Amygdala (tissue), 56 donors: Measurements from ENCODE around the gene ACBD6.

Source experiments
- DNase-seq, 56 donors: peaks; one replicate each; lab custom pipeline; 2025; lab: John Stamatoyannopoulos, UW

Gene ACBD6

DNA sequence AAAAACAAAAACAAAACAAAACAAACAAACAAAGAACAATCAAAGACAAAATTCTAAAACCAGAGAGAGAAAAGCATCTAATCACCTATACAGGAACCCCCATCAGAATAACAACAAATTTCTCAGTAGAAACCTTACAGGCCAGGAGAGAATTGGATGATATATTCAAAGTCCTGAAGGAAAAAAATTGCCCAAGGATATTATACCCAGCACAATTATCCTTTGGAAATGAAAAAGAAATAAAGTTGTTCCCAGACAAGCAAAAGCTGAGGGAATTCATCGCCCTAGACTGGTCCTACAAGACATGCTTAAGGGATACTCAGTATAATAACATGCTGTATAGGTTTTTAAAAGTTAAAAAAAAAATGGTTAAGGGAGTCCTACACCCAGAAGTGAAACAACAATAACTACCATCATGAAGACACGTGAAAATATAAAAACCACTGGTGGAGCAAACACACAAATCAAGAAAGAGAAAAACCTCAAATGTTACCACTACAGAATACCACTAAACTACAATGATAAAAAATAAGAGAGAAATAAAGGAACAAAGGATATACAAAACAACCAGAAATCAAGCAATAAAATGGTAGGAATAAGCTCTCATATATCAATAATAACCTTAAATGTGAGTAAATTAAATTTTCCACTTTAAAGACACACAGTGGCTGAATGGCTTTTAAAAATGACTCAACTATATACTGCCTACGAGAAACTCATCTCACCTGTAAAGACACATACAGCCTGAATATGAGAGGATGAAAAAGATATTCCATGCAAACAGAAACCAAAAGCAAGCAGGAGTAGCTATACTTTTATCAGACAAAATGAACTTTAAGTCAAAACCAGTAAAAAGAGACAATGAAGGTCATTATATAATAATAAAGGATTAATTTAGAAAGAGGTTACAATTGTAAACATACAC is 121.9 kb downstream of the ACBD6 start:
- DNase-seq, result no peak

DNA sequence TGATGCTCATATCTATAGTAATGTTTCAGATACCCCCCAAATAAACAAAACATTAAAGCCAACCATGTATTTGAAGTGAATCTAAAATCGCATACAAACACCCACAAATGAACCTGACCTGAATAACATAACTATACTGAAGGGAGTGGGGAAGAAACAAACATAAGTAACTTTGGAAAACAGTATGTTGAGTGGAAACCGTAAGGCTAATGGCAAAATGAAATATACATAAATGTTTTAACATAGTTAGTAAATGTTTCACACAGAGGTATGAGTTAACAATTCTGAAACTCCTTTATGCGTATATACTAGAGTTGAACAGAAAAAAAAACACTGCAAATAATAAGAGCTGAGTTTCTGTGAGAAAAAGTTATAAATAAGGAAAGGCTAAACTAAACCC is 125.6 kb downstream of the ACBD6 start:
- no peak for DNase-seq

DNA sequence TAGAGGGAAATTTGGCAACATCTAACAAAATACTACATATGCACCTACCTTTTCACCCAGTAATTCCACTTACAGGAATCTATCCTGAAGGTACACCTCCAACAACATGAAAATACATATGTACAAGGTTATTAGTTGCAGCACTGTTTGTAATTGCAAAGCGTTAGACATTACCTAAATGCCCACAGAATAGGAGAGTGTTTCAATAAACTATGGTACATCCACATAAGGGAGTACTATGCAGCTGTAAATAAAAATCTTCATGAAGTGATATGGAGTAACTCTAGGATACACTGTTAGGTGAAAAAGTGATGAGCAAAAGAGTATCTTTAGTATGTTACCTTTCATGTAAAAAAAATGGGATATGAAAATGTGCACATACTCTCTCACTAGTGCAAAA is 126.1 kb downstream of the ACBD6 start:
- DNase-seq, result no peak

DNA sequence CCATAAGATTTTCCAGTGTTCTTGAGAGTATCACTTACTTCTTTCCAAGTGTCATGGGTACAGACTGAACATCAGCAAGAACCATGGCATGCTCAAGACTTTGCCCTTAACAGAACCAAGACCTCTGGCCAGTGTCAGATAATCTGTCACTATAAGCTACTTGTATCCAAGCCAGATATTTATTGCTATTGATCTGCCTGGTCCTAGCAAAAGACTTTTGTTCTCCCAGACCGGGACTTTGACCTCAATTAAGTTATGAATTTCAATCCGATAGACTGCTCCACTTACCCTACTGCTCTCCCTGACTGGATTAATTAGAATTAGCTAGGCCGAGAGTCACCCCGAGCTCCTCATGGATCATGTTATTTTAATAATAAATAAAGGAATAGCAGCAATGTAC is 129.6 kb downstream of the ACBD6 start:
- DNase-seq, result no peak

DNA sequence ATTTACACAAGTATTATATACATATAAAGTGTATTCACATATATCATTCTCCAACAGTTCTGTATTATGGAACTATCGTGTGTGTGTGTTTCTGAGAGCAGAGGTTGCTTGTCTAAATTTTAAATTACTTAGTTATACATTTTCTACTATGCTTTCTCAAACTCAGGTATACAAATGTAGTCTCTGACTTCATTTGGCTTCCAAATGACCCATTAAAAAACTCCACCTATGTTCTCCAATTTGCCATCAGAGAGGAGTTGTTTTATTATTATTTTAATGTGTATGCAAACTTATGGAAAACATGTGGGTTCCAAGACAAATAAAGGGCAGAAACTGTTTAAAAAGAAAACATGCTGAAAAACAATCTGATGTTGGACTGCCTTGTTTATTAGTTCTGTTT is 131.8 kb downstream of the ACBD6 start:
- no peak for DNase-seq

DNA sequence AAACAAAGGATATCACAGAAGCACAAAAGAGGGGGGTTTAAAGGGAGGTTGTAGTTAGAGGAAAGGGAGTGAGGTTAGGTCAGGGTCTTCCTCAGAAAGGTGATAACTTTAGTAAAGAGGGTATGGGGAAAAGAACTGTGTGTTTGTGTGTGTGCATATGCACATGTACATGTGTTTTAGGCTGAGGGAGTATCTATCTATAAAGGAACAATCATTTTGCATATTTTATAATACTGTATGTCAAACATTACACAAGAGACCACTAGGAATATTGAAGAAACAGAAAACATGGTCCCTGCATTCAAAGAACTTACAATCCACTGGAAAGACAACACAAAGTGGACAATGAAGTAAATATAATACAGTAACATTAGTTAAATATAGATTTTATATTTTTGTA is 132.2 kb downstream of the ACBD6 start:
- DNase-seq, result no peak

DNA sequence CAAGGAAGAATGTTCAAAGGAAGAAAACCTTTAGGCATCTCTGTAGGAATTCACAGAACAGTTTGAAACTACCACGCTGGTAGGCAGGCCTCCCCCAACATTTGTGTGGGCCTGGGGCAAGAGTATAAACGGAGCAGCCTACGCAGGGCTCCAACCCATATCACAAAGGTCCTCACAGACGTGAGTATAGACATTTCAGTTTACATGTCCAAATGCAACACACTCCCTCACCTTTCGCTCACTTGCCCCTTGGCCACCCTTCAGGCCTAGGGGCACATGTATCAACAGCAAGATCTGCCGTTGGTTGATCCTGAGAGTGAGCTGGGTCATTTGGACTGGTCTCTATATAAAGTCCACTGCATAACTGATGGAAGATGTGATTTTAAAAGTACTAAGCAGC is 133.3 kb downstream of the ACBD6 start:
- DNase-seq, result no peak

DNA sequence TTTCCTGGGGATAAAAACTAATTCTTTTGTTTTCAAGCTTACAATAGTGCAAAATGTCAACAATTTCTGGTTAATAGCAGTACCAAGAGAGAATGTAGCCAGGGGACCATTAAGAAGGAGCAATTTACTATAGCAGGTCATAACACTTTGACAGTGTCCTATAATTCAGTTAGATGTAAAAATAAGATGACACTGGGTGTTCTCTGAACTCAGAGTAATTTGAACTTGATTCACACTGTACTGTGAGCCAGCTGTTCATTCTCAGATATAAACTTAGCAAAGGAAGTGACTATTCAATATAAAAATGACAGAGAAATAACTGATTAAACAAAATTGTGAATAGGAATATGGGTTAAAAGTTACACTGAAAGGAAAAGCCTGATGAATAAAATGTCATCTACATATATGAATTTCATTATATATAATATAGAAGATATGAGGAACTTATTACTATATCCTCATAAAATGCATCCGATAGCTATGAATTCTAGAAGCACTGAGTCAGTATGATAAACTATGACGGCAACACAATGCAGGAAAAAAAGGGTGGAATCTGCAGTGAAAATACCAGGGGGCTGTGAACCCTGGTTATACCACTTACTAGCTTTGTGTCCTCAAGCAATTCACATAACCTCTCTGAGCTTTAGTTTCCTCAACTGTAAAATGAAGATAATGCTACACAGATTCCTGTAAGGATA is 135.9 kb downstream of the ACBD6 start:
- DNase-seq, result no peak

DNA sequence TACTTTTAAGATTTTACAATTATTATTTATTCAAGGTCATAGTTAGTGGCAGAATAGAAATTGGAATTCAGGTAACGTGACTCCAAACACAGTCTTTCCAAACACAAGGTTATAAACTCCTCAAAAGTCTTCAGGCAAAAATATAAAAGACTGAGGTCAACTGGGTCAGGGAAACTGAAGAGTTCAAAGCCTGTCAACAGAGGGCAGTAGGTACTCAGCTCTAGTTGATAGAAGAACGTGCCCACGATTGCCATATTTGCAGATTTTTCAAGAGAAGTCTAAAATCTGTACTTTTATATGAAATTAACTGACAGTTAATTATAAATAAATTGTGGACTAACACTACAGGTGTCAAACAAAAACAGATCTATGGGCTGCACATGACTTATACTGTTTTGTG is 137.3 kb downstream of the ACBD6 start:
- DNase-seq, result no peak

DNA sequence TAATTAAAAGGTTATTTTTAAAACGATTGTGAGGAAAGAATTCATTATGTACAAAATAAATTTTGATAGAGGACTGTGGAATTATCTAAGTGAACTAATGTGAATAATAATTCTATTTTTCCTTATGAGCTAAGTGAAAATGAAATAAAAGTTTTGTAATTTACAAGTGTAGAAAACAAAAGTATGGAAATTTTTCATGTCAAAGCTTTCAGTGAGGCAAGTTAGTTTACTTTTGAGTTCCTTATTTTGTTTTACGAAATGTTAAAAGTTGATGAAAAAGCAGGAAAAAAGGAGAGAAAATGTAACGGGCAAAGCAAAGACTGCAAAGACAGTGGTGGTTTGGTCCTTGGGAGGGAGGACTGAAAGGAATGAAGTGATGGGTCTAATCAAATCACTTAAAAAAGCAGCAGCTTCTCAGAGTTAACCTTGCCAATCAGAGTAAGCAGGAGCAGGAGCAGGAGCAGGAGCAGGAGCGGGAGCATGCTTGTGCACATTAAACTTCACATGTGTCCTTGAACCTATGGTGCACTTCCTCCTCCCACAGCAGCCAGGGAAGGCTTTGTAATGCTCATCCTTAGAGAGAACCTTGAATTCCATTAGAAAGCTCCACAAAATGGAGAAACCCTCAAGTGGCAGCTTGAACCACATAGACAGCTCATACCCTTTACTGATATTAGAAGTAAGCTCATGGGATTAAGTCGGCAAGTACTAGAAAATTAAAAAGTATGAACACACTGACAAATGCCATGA is 139.0 kb downstream of the ACBD6 start:
- no peak for DNase-seq

DNA sequence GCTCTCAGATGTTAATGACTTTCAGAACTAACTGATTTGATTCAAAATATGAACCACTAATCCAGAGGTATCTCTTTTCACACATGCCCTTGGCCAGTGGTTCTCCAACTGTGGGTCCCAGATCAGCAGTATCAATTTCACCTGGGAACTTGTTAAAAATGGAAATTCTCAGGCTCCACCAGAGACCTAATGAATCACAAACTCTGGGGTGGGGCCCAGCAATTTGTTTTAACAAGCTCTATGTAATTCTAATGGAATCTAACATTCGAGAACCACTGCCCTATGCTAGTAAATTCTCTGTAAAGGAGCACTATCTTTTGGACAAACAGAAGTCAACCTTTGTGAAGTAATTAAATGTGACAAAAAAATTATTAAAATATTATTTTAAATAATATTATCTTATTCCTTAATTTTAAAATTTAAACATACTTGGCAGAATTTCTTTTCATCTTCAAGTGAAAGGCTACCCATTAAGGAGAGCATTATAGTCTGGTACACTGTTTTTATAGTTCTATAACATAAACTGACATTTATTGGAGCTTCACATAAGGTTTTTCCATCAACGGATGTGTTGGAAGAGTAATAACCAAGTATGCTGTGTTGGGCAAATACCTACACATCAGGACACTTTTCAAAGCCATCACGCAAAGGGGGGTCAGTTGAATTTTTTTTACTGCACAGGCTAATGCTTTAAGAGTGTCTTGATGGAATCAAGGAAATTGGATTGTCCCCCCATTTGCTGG is 141.9 kb downstream of the ACBD6 start:
- DNase-seq, result no peak

DNA sequence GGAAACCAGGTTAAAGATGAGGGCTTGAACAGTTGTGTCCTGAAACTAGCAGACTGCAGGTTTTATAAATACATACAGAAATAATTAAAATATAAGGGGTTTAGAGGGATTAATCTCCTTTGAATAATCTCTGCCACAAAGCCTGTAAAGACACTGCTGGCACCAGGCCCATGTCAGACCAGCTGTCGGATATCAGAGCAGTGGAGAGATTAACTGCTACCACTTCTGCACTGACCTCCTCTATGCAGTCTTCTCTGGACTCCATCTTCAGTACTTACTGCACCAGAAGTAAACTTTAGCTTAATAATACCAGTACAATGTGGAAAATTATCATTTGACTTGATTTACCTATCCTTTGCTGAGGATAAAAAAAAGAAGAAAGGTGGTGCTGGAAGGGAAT is 143.7 kb downstream of the ACBD6 start:
- peak in 6 of 56 donors; percentile 1 to 23 (median 10) for DNase-seq

DNA sequence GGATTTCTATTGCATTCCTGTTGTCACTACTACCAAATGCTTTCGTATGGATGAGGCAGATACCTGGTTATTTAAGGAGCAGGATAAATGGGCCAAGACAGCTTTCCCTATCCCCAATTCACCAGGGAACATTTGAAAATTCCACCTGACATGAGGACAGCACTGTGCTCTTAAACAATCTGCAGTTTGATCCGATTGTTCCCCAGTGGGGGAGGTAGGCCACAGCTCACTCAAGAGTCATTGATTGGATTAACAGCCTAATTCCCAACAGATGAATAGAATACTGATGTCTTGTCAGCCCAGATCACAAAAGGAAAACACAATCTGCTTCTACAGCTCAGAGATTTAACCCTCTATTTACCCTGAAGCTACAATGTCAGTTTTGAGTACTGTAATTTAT is 148.4 kb downstream of the ACBD6 start:
- DNase-seq, result no peak

DNA sequence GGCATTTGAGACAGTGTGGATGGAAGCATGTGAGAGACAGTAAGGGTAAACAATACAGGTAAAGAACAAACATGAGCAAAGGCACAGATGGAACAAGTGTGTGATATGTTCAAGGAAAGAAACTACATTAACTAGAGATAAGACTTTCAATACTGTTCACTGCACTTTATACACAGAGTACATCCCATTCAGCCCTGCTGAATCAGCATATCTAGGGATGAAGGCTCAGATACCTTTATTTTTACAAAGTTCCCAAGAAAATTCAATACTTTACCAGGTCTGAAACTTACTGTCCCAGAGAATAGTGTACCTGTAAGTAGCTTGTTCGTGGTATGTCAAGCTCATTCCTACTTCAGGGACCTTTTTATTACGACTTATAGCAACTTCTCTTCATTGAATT is 149.8 kb downstream of the ACBD6 start:
- no peak for DNase-seq

DNA sequence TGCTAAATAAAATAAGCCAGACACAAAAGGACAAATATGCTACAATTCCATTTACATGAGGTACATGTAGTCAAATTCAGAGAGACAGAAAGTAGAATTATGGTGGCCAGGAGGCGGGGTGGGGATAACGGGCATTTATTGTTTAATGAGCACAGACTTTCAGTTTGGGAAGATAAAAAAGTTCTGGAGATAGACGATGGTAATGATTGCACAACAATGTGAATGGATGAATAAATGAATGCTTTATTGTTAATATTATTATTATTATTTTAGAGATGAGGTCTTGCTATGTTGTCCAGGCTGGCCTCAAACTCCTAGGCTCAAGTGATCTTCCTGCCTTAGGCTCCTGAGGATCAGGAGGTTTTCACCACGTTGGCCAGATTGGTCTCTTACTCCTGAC is 150.4 kb downstream of the ACBD6 start:
- DNase-seq, result no peak

DNA sequence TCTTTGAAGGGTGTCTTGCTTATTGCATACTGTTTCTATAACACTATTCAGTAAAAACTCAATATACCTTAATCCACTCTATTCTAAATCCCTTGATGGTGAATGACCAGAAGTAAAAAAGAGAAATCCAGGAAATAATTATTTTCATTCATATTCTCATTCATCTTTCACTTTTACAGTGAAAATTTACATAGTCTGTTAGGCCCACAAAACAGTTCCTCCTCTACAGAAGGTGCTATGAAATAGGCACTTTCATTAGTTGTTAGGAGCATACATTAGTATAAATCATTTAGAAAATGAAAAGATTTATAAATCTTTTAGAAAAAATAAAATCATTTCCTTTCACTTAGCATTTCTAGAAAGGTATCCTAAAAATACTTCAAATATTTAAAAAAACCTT is 157.2 kb downstream of the ACBD6 start:
- DNase-seq, result no peak

DNA sequence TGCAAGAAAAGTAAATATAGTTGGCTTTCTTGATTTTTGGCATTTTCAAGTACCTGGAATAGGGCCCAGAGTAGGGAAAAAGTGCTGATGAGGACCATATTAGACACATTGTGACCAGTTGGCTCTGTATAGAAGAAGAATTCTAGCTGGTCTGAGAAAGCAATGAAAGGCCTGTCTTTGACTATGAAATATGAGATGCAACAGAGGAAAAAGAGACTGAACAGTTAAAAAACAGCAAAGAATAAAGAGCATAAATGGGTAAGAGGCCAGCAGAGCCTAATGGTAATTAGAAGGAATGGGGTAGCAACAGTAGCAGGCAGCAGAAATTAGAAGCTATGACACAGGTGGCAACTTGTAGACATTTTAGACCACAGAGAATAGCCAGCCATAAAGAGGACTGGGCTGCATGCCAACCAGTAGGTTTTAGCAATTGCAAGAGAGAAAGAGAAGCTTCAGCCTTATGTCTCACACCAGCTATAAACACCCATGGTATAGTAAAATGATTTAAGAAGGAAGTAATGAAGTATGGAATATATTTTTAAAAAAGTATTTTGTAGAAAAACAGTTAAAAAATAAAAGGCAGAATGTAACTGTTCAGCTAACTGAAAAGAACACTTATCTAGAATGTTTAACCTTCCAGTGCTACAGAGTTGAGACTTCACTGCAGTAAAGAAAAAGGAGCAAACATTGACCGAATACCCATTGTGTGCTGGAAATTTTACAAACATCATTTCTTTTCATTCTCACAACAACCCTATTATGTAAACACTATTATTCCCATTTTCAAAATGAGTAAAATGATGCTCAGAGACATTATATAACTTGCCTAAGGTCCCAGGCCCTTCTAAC is 158.2 kb downstream of the ACBD6 start:
- DNase-seq, result peak in 13 of 56 donors; percentile 1 to 41 (median 10)

DNA sequence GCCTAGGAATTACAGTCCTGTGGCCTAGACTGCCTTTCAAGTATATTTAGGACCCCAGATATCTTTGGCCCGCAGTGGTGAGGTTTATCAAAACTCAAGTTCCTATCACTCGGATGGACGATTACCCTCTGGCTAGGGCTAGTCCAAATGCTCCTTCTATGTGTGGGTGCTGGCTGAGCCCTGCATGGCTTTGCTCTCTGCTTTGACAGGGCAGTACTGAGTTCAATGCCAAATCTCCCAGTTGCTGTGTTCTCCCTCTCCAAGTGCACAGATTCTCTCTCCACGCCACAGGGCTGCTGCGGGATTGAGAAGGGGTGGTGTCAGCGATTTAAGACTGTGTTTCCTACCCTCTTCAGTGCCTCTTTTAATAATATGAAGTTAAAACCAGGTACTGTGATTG is 175.3 kb downstream of the ACBD6 start:
- DNase-seq, result no peak

DNA sequence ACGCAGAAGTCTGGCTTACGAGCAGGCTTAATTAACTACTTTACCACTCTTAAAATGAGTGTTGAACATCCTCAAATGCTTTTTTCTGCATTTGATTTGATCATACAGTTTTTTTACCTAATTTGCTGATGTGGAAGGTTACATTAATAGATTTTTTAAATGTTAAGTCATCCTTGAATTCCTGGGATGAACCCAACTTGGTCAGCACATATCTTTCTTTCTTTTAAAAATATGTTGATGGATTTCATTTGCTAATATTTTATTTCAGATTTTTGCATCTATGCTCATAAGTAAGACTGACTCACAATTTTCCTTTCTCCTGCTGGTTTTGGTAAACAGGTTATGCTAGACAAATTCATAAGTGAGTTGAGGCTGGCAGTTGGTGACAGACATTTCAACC is 189.5 kb downstream of the ACBD6 start:
- no peak for DNase-seq
